HG03558 (cell line): Measurements from ENCODE around the gene TMEM52.
"Not testable (repeated sequence)": the region's sequence is repeated elsewhere in the genome, so short reads cannot be mapped to it uniquely, and the experiment has no call there.

ENCODE experiments used
- ATAC-seq: cut with Tn5 transposase; IDR thresholded peaks from one replicate; pipeline ENCODE4 v1.9.1; 2021; ENCODE audit warnings: moderate number of reproducible peaks; ENCODE audit not compliant: unreplicated experiment; ENCODE audit errors: extremely low read depth

Gene TMEM52

DNA sequence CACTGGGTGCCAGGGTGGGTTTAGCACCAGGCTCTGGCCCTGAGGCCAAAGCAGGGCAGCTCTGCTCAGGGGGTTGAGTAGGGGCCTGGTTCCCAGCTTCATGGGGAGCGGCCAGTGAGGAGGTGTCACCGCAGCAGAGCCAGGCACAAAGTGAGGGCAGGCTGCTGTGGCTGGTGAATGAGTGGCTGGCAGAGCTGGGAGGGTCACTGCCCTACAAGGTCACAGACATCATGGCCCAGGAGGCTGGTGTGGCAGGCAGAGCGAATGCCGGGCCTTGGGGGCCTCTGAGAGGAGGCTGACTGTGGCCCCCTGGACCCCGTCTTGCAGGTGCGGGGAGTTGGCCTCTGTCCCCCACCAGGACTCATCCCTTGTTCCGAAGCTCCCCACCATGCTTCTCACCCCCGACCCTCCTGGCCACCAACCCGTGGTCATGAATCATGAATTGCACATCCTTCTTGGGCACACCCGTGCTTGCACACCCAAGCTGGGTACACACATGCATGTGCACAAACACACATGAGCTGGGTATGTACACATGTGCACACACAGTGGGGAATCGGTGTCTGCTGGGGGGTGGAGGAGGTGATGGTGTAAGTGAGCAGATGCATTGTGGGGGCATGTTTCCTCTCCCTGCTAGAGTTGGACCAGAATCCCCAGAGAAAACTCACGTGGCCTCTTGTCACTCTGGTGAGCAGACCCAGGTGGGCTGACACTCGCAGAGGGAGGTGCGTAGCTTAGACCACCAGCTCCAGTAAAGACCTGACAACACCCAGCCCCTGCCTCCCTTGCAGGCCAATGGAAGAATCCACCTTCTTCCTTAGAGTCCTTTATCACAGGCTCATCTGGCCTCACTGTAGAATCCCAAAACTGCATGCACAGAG lies 23.4 kb downstream of the TMEM52 start:
- ATAC-seq = no peak

DNA sequence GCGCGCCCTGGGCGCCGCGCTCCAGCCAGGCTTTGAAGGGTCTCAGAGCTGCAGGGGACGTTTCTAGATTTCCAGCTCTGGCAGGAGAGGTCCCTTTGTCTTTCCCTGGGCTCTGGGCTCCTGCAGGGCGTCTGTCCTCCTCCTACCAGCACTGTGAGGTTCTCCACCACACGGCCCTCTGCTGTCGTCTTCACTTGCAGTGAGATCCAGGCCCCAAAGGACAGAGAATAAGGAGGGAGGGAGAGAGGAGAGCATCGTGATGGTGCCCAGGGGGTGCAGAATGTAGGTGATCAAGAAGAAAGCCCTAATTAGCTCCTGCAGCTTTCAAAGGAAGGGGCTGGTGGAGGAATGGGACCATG lies 24.0 kb downstream of the TMEM52 start:
- no peak for ATAC-seq

- ATAC-seq = no peak
Observed at GRCh38 chr1:1894354-1895059, 24.6 kb downstream of the TMEM52 start.

GRCh38 chr1:1893997-1894353 lies 25.1 kb downstream of the TMEM52 start:
- no peak for ATAC-seq

DNA sequence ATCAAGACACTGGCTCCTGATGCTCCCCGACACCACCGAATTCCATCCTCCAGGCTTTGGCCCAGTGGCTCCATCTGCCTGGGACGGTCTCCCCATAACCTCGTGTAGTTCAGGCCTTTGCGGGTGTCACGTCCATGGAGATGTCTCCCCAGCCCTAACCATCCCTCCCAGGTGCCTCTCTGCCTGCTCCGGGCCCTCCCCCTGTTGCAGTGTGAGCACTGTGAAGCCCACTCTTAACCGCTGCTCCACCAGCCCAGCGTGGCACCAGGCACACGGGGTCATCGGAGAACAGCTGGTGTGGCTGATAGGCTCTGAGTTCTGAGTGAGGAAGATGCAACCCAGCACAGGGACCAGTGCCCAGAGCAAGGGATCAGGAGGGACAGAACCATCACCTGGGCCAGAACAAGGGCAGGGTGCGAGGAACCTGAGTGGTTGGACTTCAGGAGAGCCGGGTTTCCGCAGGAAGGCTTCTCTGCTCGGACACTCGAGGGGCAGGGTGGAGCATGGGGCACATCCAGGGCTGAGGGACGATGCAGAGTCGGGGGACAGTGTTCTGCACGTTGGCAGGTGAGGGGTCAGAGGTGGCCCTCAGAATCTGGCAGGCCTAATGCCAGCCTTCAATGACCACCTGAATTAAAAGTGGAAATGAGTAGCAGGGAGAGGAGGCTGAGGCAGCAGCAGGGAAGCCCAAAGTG lies 25.6 kb downstream of the TMEM52 start:
- no peak for ATAC-seq

DNA sequence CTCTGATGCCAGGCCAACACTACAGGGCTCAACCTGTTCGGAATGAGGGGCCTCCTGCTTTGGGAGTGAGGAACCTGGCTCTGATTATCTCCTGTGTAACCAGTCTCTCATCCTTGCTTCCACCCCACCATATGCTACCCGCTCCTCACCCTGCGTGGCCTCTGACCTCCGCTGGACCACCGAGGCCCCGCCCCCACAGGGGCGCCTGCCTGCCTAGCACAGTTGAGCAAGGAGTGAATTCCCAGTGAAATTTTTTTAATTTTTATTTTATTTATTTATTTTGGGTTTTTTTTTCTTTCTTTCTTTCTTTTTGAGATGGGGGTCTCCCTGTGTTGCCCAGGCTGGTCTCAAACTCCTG lies 26.3 kb downstream of the TMEM52 start:
- no peak for ATAC-seq

DNA sequence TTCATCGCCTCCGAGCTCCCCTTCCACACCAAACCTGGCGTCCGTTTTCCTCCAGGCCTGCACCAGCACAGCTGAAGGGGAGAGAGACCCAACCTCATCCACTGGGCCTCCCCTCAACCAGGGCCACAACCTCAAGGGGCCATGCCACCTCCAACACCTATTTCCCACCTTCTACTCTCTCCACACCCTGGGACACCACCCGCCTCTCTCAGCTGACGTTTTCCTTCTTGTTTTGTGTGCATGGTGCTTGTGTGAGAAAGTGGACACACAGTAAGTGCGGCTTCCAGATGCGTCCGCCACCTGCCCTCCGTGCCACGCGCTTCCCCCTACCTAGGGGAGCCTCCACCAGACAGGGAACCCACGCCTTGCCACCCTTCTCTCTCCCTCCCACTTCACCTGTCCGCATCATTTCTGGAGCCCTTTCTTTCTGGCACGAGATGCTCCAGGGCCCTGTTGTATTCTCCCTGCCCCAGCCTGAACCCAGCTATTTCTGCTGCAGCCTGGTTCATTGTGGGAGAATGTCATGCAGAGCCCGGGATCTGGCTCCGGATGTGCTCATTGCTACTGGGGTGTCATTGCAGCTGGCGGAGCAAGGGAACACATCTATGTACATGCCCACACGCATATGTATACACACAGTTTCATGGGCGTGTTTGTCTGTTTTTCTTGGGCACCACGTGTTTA lies 26.9 kb downstream of the TMEM52 start:
- ATAC-seq = no peak

GRCh38 chr1:1891349-1892078 lies 27.6 kb downstream of the TMEM52 start:
- no peak for ATAC-seq

DNA sequence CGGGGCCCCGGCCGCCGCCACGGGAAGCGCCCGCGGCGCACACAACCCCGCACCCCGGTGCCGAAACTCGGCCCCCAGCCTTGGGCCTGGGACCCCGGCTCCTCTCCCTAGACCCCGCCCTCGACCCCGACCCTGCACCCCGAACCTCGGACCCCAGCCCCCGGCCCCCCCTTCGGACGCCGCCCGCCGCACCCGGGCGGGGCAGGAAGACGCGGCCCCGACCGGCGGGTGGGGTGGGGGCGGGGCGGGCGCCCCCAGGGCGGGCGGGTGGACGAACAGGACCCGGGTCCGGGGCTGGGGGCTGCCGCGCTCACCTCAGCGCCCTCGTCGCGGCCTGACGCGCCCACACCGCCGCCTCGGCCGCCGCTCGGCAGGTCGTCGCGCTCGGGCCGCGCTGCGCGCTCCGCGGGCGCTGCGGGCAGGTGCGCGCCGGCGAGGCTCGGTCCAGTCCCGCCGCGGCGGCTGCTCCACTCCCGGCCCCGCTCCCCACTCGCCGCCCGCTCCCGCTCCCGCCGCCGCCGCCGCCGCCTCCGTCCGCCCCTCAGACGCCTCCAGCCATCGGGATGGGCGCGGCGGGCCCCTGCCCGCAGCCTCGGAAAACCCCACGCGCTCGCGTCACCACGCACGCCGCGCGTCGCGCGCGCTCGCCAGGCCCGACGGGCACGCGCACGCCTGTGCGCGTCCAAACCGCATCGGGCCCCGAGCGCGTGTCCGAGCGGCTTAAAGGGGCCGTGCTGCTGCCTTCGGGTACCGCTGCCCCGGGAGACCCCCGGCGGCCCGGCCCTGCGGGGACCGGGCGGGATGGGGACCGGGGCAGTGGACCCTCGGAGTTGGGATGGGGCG lies 28.4 kb downstream of the TMEM52 start, which contains the start of gene GNB1:
Gene GNB1, minus strand, starts transcription at position 582 of the 843 bp plus-strand sequence. CDS start 65,634 bp downstream, outside the sequence.
- peak; percentile 49 for ATAC-seq

GRCh38 chr1:1889847-1890505 lies 29.1 kb downstream of the TMEM52 start:
- no peak for ATAC-seq

DNA sequence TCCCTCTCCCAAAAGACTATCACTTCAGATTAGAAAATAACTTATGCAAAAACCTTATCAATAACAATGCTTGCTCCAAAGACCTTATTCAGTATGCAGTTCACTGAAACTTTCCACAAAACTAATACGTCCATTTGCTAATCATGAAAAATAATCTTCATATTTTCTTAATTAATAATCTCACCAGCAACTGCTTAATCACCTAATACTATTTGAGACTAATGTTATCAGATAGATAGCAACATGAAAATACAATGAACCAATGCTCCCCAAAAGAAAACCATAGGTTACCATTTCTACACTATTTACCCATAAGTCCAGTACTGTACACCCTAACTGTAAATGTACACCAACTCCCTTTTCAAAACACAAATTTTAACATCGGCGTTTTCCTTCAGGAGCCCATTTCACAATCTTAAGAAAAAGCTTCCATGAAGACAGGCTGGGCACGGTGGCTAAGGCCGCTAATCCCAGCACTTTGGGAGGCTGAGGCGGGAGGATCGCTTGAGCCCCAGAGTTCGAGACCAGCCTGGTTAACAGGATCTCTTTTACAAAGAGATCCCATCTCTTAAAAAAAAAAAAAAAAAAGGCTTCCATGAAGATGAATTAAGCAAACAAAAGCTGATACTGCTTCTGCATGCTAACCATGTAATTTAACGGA lies 29.9 kb downstream of the TMEM52 start:
- no peak for ATAC-seq

DNA sequence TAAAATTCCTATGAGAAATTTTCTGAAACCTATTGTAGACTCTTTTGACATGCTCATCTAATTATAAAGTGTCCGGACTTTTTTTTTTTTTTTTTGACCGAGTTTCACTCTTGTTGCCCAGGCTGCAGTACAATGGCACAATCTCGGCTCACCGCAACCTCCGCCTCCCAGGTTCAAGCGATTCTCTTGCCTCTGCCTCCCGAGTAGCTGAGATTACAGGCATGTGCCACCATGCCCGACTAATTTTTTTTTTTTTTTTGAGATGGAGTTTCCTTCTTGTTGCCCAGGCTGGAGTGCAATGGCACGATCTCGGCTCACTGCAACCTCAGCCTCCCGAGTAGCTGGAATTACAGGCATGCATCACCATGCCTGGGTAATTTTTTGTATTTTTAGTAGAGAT lies 35.2 kb downstream of the TMEM52 start:
- not testable (repeated sequence) for ATAC-seq

- no peak for ATAC-seq
Observed at GRCh38 chr1:1883092-1883873, 35.8 kb downstream of the TMEM52 start.

DNA sequence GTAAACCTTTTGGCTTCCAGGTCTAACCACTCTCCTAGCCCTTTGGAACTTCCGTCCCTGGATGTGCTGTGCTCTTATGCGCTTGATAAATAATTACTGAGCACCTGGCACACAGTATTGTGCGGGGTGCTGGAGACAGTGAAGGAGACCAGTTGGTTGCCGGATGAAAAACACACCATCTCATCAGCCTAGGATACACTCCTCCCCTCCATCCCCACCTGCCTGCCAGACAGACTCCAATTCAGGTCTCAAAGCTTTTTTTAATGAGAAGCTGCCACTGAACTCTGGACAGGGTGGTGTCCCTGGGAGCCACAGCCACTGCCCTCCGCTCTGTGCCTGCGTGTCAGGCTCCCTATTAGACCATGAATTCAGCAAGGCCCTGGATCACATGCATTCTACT lies 37.4 kb downstream of the TMEM52 start:
- no peak for ATAC-seq

GRCh38 chr1:1880617-1881312 lies 38.3 kb downstream of the TMEM52 start:
- no peak for ATAC-seq

DNA sequence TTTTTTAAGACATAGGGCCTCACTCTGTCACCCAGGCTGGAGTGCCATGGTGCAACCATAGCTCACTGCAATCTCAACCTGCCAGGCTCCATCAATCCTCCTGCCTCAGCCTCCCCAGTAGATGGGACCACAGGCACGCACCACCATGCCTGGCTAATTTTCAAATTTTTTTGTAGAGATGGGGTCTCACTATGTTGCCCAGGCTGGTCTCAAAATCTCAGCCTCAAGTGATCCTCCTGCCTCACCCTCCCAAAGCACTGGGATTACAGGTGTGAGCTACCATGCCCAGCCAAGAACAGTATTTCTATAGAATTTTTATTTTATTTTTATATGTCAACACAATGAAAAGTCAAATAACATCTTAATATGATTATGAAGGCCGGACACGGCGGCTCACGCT lies 39.1 kb downstream of the TMEM52 start:
- ATAC-seq = no peak
